CD4-positive, alpha-beta T cell treated with Interleukin-2 at 100 ng/mL for 4 hours (primary cell): ENCODE data around the gene CHMP6.

Experiments used
- DNase-seq: peaks from one replicate; pipeline ENCODE4 v3.0.0-alpha.2; 2020; ENCODE audit warnings: low spot score

Gene CHMP6

DNA sequence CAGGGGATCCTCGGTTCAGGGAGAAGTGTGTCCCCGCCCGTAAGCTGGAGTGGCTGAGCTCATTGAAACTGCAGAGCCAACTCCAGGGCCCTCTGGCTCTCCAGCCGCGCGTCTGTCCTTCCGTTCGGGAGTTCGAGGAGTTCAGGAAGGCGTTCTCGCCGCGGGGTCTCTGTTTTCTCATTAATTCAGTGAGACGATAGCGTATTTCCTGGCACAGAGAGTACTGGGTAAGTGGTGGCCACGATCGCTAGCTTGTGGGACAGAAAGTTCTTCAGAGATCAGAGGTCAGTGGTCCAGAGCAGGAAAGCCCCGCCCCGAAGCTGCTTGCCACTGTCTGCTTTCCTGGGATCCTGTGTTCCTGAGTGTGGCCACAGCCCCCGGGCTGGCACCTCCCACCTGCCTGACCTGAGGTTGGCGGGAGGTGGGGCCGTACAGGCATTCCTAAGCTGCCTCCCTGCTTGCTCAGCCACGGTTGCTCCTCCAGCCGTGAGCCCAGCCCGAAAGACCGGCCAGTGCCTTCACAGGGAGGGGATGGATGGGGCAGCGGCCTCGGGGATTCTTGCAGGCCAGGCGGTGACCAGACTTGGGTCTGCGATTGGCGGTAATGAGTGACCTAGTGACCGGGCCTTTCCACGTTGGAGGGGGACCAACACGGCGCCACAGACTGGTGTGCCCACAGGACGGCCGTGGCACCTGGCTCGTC lies 52.2 kb downstream of the CHMP6 start:
- DNase-seq = no peak

DNA sequence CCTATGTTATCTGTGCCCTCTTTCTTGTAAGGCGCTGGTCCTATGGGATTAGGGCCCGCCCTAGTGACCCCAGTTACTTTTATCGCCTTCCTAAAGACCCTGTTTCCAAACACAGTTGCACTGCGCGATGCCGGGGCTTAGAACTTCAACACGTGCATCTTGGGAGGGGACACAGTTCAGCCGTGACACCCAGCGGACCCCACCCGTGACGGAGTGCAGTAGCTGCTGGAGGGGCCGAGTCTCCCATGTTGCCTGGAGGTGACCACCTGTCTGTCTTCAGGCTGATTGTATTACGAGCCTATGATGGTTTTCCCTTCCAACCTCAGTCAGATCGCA lies 52.8 kb downstream of the CHMP6 start:
- no peak for DNase-seq

DNA sequence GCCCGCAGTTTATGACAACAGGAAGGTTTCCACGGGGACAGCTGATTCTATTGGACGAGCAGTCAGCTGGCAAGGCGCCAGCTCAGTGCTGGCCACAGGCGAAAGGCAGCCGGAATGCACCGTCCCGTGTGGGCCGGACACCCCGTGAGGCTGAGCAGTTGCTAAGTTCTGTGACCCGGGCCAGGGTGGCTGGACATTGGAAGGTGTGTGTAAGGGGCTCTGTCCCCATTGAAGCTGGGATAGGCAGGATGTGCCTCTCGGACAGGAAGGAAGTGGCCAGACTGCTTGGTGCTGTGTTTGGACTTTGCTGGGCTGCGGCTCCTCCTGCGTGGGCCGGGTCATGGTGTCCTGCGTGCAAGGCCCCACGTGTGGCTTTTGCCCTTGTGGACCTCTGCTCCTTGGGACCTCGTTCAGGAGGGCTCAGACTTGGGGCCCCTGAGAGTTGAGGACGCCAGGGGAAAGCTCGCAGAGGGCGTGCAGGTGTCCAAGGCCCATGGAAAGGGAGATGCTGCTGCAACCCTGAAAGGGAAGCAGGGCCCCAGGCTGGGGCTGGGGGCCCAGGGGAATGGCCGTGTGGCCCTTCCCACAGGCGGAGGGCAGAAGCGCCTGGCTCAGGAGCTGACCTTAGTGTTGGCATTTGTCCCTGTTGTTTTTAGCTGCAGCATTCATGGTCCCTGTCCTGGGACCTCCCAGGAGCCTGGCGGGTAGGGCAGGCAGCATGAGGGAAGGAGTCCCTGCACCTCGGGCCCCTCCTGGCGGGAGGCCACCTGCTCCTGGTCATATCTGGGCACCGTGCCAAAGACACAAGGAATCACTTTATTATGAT lies 53.3 kb downstream of the CHMP6 start:
- no peak for DNase-seq

DNA sequence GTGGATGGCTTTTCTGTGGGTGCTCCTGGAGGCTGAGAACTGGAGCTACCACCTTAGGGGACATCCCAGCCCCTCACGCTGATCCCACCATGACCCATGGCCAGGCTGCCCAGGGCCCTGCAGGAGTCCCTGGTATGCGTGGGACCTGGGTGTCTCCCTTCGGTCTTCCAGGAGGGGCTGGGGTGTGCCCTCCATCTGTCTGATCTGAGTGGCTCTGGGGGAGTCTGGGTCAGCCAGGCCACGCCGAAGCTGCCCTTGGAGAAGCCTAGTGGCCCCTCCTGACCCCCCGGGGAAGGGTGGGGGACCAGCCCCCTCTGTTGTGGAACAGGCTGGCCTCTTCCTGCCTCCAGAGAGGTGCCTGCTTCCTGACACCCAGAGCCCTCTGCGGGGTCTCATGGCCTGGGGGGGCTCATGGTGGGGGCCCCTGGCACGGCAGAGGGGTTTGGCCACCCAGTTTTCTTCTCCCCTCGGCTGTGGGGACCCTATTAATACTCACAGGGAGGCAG lies 54.0 kb downstream of the CHMP6 start:
- no peak for DNase-seq

DNA sequence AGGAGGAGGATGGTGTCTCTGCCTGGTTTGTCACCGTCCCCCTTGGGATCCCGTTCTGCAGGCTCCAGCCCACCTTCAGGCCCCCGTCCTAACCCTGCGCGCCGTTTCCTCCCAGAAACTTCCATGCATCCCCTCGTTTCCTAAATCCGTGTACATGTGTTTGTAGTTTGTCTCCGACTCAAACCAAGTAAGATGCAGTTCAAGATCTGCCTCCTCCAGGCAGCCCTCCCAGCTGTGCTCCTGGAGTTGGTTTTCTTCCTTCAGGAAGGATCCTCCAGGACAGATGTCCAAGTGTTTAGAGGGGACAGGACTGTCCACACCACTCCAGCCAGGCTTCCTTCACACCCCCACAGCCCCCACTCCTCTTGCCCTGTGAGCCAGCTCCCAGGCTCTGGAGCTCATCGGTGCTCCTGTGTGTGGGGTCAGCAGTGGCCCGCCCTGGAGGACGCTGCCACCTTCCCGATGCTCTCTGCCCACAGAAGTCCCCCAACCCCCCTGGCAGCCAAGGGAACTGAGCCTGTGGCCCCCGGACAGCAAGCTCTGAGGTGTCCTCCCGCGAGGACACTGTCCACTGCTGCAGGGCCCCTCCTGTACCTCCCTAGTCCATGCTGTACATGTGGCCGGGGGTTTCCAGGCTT lies 54.6 kb downstream of the CHMP6 start:
- DNase-seq = no peak

DNA sequence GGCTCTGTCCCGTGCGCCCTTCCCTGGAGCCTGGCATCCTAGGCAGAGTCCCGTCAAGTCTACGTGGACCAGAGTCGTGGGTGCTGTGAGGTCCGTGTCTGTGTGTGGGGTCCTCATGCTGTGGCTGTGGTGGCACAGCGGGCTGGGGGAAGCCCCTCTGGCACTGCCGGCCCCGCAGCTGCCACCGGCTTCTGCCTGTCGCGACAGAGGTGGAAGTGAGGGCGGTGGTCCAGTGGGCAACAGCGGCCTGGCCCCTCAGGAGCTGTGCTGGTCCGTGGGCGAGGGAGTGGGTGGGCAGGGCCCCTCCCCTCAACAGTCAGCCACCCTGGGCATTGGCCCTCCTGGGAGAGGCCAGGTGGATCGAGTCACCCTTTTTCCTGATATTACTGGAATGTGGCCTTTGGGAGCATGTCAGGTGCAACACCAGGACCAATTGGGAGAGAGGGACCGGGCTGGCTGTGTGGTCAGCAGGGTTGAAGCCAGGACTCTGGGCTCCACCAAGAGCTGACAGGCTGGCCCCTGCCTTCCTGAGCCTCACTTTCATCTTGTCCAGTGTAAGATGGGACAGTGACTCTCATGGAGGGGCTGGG lies 55.2 kb downstream of the CHMP6 start:
- DNase-seq = no peak

DNA sequence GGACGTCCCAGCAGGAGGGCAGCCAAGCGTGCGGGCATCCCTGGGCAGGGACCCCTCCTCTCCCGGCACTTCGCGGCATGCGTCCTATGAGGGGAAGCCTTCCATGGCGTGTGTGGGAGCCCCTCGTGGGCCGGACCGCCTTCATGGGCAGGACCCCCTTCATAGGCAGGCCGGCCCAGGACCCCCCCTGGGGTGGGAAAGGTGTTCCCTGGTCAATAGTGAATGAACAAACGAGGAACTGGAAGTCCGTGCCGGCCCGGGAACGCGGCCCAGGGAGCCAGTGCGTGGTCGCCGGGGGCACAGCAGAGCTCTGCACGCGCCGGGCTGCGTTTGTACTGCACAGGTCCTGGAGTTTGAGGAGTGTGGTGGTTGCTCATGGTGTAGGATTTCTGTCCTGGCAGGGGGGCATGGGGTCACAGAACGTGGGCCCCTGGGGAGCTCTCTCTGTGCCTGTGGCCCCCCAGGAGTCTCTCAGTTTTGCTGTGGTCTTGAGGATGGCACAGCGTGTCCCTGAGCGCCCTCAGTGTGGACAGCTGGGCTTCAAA lies 57.3 kb downstream of the CHMP6 start:
- no peak for DNase-seq

DNA sequence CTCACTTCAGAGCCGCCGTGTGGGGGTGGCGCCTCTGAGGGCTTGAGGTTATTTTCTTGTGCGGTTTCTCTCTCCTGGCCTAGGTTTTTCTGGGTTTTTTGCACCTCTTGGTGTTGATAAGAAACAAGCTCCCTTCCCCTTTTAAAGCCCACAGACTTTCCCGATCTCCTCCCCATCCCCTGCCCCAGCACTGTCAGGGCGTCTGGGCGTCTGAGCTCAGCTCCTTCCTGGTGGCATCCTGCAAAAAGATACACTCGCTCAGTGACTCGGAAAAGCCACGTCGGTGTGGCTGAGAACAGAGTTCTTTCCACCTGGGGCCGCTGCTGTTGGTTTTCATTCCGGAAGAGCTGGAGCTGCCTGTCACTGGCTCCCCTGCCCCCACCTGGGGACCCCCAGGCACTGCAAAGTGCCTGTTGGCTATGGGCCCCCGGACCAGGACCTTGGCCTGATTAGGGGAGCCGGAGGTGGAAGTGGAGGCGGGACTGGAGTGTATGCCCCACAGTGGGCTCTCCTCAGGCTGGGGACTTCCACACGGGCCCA lies 57.8 kb downstream of the CHMP6 start:
- peak; percentile 5 for DNase-seq
